CMK (cell line): ENCODE measurements around the gene CPN2.

ENCODE experiments used
- DNase-seq: peaks from one replicate; pipeline ENCODE4 v3.0.0-alpha.2; 2010; ENCODE audit warnings: low read depth

Gene CPN2

GRCh38 chr3:194380326-194380725 is 29.2 kb upstream of the CPN2 start:
- no peak for DNase-seq

GRCh38 chr3:194379651-194380050 is 28.5 kb upstream of the CPN2 start:
- DNase-seq = no peak

GRCh38 chr3:194379231-194379630 is 28.1 kb upstream of the CPN2 start:
- DNase-seq = no peak

GRCh38 chr3:194377708-194378107 is 26.6 kb upstream of the CPN2 start:
- DNase-seq = no peak

- no peak for DNase-seq
These were observed 25.1 kb upstream of the CPN2 start for GRCh38 chr3:194376241-194376560.

GRCh38 chr3:194375473-194376240 is 24.5 kb upstream of the CPN2 start:
- DNase-seq = no peak

- DNase-seq = no peak
These were observed 23.8 kb upstream of the CPN2 start for GRCh38 chr3:194374935-194375334.

- no peak for DNase-seq
These were observed 22.8 kb upstream of the CPN2 start for GRCh38 chr3:194373899-194374298.

- no peak for DNase-seq
These were observed 21.9 kb upstream of the CPN2 start for GRCh38 chr3:194373028-194373427.

GRCh38 chr3:194370753-194371152 is 19.6 kb upstream of the CPN2 start:
- DNase-seq = no peak

- DNase-seq = no peak
These were observed 18.6 kb upstream of the CPN2 start, which contains the start of gene LRRC15 for GRCh38 chr3:194369522-194370279. LRRC15 (minus strand) TSS chr3:194369743; CDS start chr3:194361043, 8,700 bp downstream.

GRCh38 chr3:194368918-194369317 is 17.8 kb upstream of the CPN2 start:
- DNase-seq = no peak

- no peak for DNase-seq
These were observed 17.1 kb upstream of the CPN2 start for GRCh38 chr3:194367992-194368841.

- DNase-seq = no peak
These were observed 14.9 kb upstream of the CPN2 start for GRCh38 chr3:194365978-194366490.

- no peak for DNase-seq
These were observed 14.4 kb upstream of the CPN2 start for GRCh38 chr3:194365526-194365925.

GRCh38 chr3:194364652-194365434 is 13.7 kb upstream of the CPN2 start:
- DNase-seq = no peak

- no peak for DNase-seq
These were observed 13.2 kb upstream of the CPN2 start for GRCh38 chr3:194364314-194364651.

GRCh38 chr3:194360568-194360967 is 9.4 kb upstream of the CPN2 start:
- DNase-seq = no peak

GRCh38 chr3:194357681-194358080 is 6.6 kb upstream of the CPN2 start:
- no peak for DNase-seq

GRCh38 chr3:194355379-194355778 is 4.3 kb upstream of the CPN2 start:
- DNase-seq = no peak

GRCh38 chr3:194354315-194354714 is 3.2 kb upstream of the CPN2 start:
- no peak for DNase-seq
